Stomach (tissue), 9 donors: ENCODE data around the gene CHRNA5. TPM values are rescaled to one million over a fixed set of nuclear protein-coding genes. Genes with fewer than 3 reads are reported as not detected.
"Not testable (repeated sequence)": the region's sequence is repeated elsewhere in the genome, so short reads cannot be mapped to it uniquely, and the experiment has no call there.

Experiments used
- DNase-seq, 2 donors: peaks; one replicate each; pipeline versions ENCODE4 v3.0.0 to v3.0.0-alpha.2; 2013 to 2019
- H3K27ac ChIP-seq, 5 donors: fragments of 200-600 bp in 4 of 5; sonication (generic) in 4 of 5; one replicate each; pipeline ENCODE4 v1.5.1; 2013 to 2019; ENCODE audit warnings: mild to moderate bottlenecking in 1 of 5, moderate library complexity in 1 of 5
- H3K27me3 ChIP-seq, 3 donors: fragments of 200-600 bp; sonication (generic); one replicate each; pipeline ENCODE4 v1.5.1; 2017 to 2019; ENCODE audit warnings: mixed run types in 1 of 3
- H3K36me3 ChIP-seq, 4 donors: fragments of 200-600 bp; sonication (generic); 1 replicate in 3 of 4; 2 replicates in 1 of 4; pipeline ENCODE4 v1.5.1; 2016 to 2019
- H3K4me1 ChIP-seq, 4 donors: fragments of 200-600 bp; sonication (generic); one replicate each; pipeline ENCODE4 v1.5.1; 2016 to 2019
- H3K4me3 ChIP-seq, 4 donors: fragments of 200-600 bp; sonication (generic) in 3 of 4; one replicate each; pipeline ENCODE4 v1.5.1; 2016 to 2019; ENCODE audit warnings: mild to moderate bottlenecking in 1 of 4
- H3K9me3 ChIP-seq, 4 donors: fragments of 200-600 bp; sonication (generic); one replicate each; pipeline ENCODE4 v1.5.1; 2016 to 2019
- EP300 ChIP-seq: sonication (generic); formaldehyde crosslinking; IDR thresholded peaks from one replicate; pipeline ENCODE4 v1.6.1; 2017; ENCODE audit warnings: antibody characterized with exemption
- POLR2A ChIP-seq, 4 donors: fragments of 450-650 bp; IDR thresholded peaks; one replicate each; pipeline ENCODE4 v1.6.1; 2016; ENCODE audit warnings: antibody characterized with exemption in 4 of 4, control low read depth in 2 of 4, mild to moderate bottlenecking in 1 of 4, moderate library complexity in 1 of 4
- POLR2AphosphoS5 ChIP-seq, 3 donors: sonication (generic); formaldehyde crosslinking; IDR thresholded peaks; one replicate each; pipeline ENCODE4 v1.6.1; 2016; ENCODE audit warnings: antibody characterized with exemption in 3 of 3
- WGBS, 5 donors: extraction: QIAGEN DNeasy Blood & Tissue Kit in 3 of 5; methylation state at CpG; one replicate each; pipeline versions ENCODE4 v1.1.5 to v1.1.7; 2013 to 2018; 5-methylcytosine and 5-hydroxymethylcytosine counted together
- intact Hi-C: fragments of 100-400 bp; cut with DNase I; formaldehyde crosslinking; loops from one replicate; pipeline ENCODE4 v1.15.1; 2023; ENCODE audit warnings: low total_unique reads
- polyA plus RNA-seq, 3 donors: library from polyadenylated mRNA; stranded (reverse); fragments of 200-250 nt; gene quantifications; one replicate each; pipeline ENCODE4 v1.2.3, GENCODE V29; 2013
- total RNA-seq, 5 donors: library from RNA; depleted of rRNA; stranded (reverse); fragments of >200 nt; gene quantifications; one replicate each; pipeline versions ENCODE4 v1.1.0 to v1.2.3, GENCODE V29; 2014 to 2016
- TF ChIP-seq, protein P1 (sequence below), 7 experiments: fragments of 450-650 bp in 4 of 7; fragments of 200-600 bp in 3 of 7; sonication (generic) in 3 of 7; IDR thresholded peaks; one replicate each; pipeline ENCODE4 v1.5.1; 2016 to 2019; ENCODE audit warnings: antibody characterized with exemption in 7 of 7, control low read depth in 2 of 7, mild to moderate bottlenecking in 1 of 7
- donor health status: healthy with polysubstance abuse.
- donor health status: Bipolar disorder and iron deficiency.
- donor health status: healthy.

The CHRNA5 gene
- total and polyA plus RNA-seq, 8 donors = 1.1 to 1.8 (median 1.3) TPM; not detected in 4

DNA sequence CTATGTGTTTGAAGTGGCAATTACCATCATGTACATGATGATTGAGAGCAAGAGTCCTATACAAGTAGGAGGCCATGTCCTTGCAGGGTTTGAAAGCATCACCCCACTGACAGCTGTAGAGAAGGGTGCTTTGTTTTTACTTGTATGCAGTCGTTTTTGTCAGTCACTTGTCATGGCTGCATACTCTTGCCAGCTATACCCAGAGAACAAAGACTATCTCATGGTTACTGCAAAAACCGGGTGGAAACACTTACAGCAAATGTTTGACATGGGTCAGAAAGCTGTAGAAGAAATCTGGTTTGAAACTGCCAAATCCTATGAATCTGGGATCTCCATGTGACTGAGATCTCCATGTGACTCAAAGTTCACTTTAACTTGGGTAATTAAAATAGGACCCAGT is 32.0 kb upstream of the CHRNA5 start:
- H3K4me1 ChIP-seq = no peaks in the 10 kb centered on the region
- no peak for DNase-seq
- no peaks in the 10 kb centered on the region for H3K27me3 ChIP-seq
- intact Hi-C loops = no loop called here
- no peaks in the 10 kb centered on the region for H3K9me3 ChIP-seq
- 48 to 66% (median 60%) methylated on average over 2 of the region's 2 CpGs for WGBS, 5 donors
- TF ChIP-seq POLR2A (IDR thresholded peaks at IDR 0.05) (no peak), POLR2AphosphoS5 (IDR thresholded peaks at IDR 0.05) (no peak)
- H3K27ac ChIP-seq = no peak overlapping the region
- H3K36me3 ChIP-seq = peaks cover 0 to 9% (median 2%) of the 10 kb centered on the region in 4 donors
- no peak overlapping the region for H3K4me3 ChIP-seq

DNA sequence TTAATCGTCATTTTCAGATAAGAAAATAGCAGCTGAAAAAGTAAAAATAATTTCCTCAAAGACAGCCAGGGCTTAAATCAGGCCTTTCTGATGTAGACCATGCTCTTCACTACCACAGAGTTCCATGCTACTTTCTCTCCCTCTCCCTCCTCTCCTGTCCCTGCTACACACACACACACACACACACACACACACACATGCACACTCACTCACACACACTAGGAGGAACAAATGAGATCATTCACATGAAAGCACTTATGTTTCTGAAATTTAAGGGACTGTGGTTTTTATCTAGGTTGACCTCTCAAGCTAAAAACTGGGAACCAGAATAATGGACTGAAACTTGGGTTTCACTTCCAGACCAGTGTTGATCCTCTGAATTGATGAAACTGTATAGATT is 29.2 kb upstream of the CHRNA5 start:
- peak in 1 of 2 donors; percentile 7 for DNase-seq
- WGBS, 5 donors = 91 to 96% (median 94%) methylated on average over 1 of the region's 1 CpG
- no peak overlapping the region for H3K4me3 ChIP-seq

DNA sequence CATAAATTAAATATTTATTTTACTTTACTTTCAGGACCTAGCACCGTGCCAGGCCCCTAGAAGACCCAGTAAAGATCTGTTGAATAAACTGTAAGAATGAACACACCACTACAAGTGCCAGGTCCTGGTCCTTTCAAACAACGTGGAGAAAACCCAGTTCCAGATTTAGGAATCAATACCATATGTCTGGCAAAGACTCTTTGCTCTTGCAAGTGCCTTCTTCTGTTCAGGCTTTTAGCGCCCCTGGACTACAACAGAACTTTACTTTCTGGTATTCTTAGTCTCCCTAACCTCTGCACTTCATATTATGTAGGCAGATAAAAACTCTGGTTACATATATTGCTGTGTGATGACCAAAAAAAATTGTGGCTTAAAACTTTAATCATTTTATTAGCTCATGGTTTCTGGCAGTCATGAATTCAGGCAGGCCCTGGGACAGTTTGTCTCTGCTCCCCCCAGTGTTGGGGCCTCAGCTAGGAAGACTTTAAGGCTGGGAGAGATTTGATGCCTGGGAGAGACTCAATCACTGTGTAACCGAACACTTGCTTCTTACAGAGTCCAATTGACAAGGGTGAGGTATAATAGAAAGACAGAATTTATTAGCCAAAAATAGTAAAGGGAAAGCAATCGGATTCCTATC is 27.9 kb upstream of the CHRNA5 start:
- peaks cover 8 to 20% (median 16%) of the 10 kb centered on the region in 4 donors for H3K4me1 ChIP-seq
- intact Hi-C loops = no loop called here
- H3K4me3 ChIP-seq = no peak overlapping the region
- no peaks in the 10 kb centered on the region for H3K9me3 ChIP-seq
- peaks cover 0 to 7% (median 2%) of the 10 kb centered on the region in 4 donors for H3K36me3 ChIP-seq
- WGBS, 5 donors = 80 to 88% (median 85%) methylated on average over 5 of the region's 5 CpGs
- no peak for DNase-seq
- no peaks in the 10 kb centered on the region for H3K27me3 ChIP-seq
- TF ChIP-seq, protein P1, sequence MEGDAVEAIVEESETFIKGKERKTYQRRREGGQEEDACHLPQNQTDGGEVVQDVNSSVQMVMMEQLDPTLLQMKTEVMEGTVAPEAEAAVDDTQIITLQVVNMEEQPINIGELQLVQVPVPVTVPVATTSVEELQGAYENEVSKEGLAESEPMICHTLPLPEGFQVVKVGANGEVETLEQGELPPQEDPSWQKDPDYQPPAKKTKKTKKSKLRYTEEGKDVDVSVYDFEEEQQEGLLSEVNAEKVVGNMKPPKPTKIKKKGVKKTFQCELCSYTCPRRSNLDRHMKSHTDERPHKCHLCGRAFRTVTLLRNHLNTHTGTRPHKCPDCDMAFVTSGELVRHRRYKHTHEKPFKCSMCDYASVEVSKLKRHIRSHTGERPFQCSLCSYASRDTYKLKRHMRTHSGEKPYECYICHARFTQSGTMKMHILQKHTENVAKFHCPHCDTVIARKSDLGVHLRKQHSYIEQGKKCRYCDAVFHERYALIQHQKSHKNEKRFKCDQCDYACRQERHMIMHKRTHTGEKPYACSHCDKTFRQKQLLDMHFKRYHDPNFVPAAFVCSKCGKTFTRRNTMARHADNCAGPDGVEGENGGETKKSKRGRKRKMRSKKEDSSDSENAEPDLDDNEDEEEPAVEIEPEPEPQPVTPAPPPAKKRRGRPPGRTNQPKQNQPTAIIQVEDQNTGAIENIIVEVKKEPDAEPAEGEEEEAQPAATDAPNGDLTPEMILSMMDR (IDR thresholded peaks at IDR 0.05) = no peak
- TF ChIP-seq EP300 = no peak
- TF ChIP-seq POLR2A (IDR thresholded peaks at IDR 0.05) = no peak
- no peak for TF ChIP-seq POLR2AphosphoS5 (IDR thresholded peaks at IDR 0.05)
- H3K27ac ChIP-seq = no peak overlapping the region

More for the DNA sequence above, 29.2 kb upstream of the CHRNA5 start:
- Histone ChIP-seq H3K27ac (no peak overlapping the region), H3K9me3 (no peaks in the 10 kb centered on the region), H3K27me3 (no peaks in the 10 kb centered on the region), H3K4me1 (peaks cover 0 to 8% (median 4%) of the 10 kb centered on the region in 4 donors), H3K36me3 (peaks cover 0 to 5% (median 0%) of the 10 kb centered on the region in 4 donors)
- intact Hi-C loops = no loop called here
- TF ChIP-seq, protein P1 (IDR thresholded peaks at IDR 0.05) = no peak
- TF ChIP-seq EP300 (no peak), POLR2A (IDR thresholded peaks at IDR 0.05) (no peak), POLR2AphosphoS5 (IDR thresholded peaks at IDR 0.05) (no peak)

DNA sequence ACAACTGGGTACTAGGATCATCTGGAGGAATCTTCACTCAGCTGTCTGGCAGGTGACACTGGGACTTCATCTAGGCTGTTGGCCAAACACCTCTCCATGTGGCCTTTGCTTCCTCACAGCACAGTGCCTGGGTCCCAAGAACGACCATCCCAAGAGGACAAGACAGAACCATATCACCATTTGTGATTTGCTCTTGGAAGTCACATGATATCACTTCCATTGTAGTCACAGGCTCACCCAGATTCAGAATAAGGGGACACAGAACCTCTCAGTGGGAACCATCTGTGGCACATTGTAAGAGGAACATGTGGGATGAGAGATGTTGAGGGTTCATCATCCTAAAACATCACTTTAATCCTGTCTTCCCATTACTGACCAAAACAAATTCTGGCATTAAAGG is 27.0 kb upstream of the CHRNA5 start:
- Histone ChIP-seq H3K27me3 (no peaks in the 10 kb centered on the region), H3K9me3 (no peaks in the 10 kb centered on the region), H3K4me3 (no peak overlapping the region), H3K27ac (no peak overlapping the region), H3K36me3 (peaks cover 8 to 14% (median 12%) of the 10 kb centered on the region in 4 donors), H3K4me1 (peaks cover 15 to 30% (median 26%) of the 10 kb centered on the region in 4 donors)
- no peak for DNase-seq
- intact Hi-C loops = no loop called here
- TF ChIP-seq, protein P1 (IDR thresholded peaks at IDR 0.05) = no peak
- no peak for TF ChIP-seq POLR2AphosphoS5 (IDR thresholded peaks at IDR 0.05)
- TF ChIP-seq POLR2A (IDR thresholded peaks at IDR 0.05) = no peak
- no peak for TF ChIP-seq EP300
- 62 to 86% (median 80%) methylated on average over 1 of the region's 1 CpG for WGBS, 5 donors

DNA sequence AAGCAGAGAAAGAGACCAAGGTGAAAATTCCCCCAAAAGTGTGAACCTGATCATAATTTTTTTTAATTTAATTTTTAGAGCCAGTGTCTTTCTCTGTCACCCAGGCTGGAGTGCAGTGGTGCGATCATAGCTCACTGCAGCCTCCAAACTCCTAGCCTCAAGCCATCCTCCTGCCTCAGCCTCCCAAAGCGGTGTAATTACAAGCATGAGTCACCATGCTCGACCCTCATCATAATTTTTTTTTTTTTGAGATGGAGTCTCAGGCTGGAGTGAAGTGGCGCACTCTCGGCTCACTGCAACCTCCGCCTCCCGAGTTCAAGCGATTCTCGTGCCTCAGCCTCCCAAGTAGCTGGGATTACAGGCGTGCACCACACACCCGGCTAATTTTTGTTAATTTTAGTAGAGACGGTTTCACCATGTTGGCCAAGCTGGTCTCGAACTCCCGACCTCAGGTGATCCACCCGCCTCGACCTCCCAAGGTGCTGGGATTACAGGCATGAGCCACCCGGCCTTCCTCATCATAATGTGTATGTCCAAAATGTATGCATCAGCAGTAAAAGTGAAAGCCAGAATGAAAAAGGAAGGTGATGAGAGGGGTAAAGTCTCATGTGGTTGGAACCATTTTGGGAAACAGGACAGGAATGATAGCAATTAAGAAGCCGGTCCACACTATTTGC is 25.7 kb upstream of the CHRNA5 start:
- Histone ChIP-seq H3K36me3 (peaks cover 8 to 25% (median 23%) of the 10 kb centered on the region in 4 donors), H3K4me1 (peaks cover 15 to 31% (median 27%) of the 10 kb centered on the region in 4 donors), H3K27ac (peak overlapping the region; percentile 91 to 97 (median 94)), H3K4me3 (peak overlapping the region; percentile 69 to 81 (median 72))
- WGBS, 5 donors = 74 to 79% (median 76%) methylated on average over 18 of the region's 18 CpGs
- intact Hi-C loops, DNase-seq, H3K9me3 ChIP-seq, H3K27me3 ChIP-seq: not testable (repeated sequence)
